ENCODE results near the gene ATRN.

ATRN gene

GRCh38 chr20:3447321-3447720 is 23.5 kb upstream of the ATRN start:
- no peak for TF ChIP-seq FOXM1 (IDR thresholded peaks at IDR 0.05; ENCODE audit: borderline replicate concordance)
- no peak for TF ChIP-seq ELF4 (IDR thresholded peaks at IDR 0.05)
- TF ChIP-seq PKNOX1 (IDR thresholded peaks at IDR 0.05), result no peak
- TF ChIP-seq BHLHE40 (IDR thresholded peaks at IDR 0.05; ENCODE audit: borderline replicate concordance), result no peak
- TF ChIP-seq FOXK2 (IDR thresholded peaks at IDR 0.05), result no peak
- TF ChIP-seq CTBP1 (IDR thresholded peaks at IDR 0.05; ENCODE audit: borderline replicate concordance), result no peak
- no peak for TF ChIP-seq L3MBTL2 (conservative IDR thresholded peaks at IDR 0.05)
- no peak for TF ChIP-seq SP1 (IDR thresholded peaks at IDR 0.05)
- TF ChIP-seq TARDBP (IDR thresholded peaks at IDR 0.05), result no peak
- TF ChIP-seq NFRKB (IDR thresholded peaks at IDR 0.05), result no peak
- no peak for TF ChIP-seq HDGF (IDR thresholded peaks at IDR 0.05; ENCODE audit: borderline replicate concordance)
- no peak for TF ChIP-seq FOXA1 (IDR thresholded peaks at IDR 0.05)
- TF ChIP-seq ZNF384 (IDR thresholded peaks at IDR 0.05), result no peak
- TF ChIP-seq SUZ12 (IDR thresholded peaks at IDR 0.05), result no peak
- POLR2A ChIA-PET, result no interaction called here
- DNase-seq (ENCODE audit: extremely low spot score), result no peak
- CTCF ChIA-PET, result no interaction called here

- POLR2A ChIA-PET, result no interaction called here
- no peak for DNase-seq (ENCODE audit: extremely low spot score)
- CTCF ChIA-PET, result no interaction called here
- TF ChIP-seq SUZ12 (IDR thresholded peaks at IDR 0.05) (no peak), ELF4 (IDR thresholded peaks at IDR 0.05) (no peak), SP1 (IDR thresholded peaks at IDR 0.05) (no peak), FOXM1 (IDR thresholded peaks at IDR 0.05; ENCODE audit: borderline replicate concordance) (no peak), FOXA1 (IDR thresholded peaks at IDR 0.05) (no peak)
These were observed 21.5 kb upstream of the ATRN start for GRCh38 chr20:3449319-3449718.

- POLR2A ChIA-PET, result interaction anchor here (1.2 kb wide), 1 partner anchor 43 kb away, joined by 4 read pairs; no protein-coding TSS in a partner anchor
- CTCF ChIA-PET, result no interaction called here
- no peak for TF ChIP-seq SUZ12 (IDR thresholded peaks at IDR 0.05)
- TF ChIP-seq L3MBTL2 (conservative IDR thresholded peaks at IDR 0.05), result no peak
- no peak for TF ChIP-seq ARNT (IDR thresholded peaks at IDR 0.05)
- TF ChIP-seq ZNF384 (IDR thresholded peaks at IDR 0.05), result no peak
- TF ChIP-seq TARDBP (IDR thresholded peaks at IDR 0.05), result no peak
- TF ChIP-seq ELF4 (IDR thresholded peaks at IDR 0.05), result no peak
- TF ChIP-seq CTBP1 (IDR thresholded peaks at IDR 0.05; ENCODE audit: borderline replicate concordance), result no peak
- TF ChIP-seq SP1 (IDR thresholded peaks at IDR 0.05), result no peak
- no peak for TF ChIP-seq PKNOX1 (IDR thresholded peaks at IDR 0.05)
- no peak for TF ChIP-seq NFRKB (IDR thresholded peaks at IDR 0.05)
- TF ChIP-seq FOXA1 (IDR thresholded peaks at IDR 0.05), result no peak
- DNase-seq (ENCODE audit: extremely low spot score), result no peak
These were observed 18.7 kb upstream of the ATRN start for GRCh38 chr20:3452136-3452535.

- CTCF ChIA-PET, result no interaction called here
- DNase-seq (ENCODE audit: extremely low spot score), result no peak
- no peak for TF ChIP-seq SUZ12 (IDR thresholded peaks at IDR 0.05)
- no peak for TF ChIP-seq FOXK2 (IDR thresholded peaks at IDR 0.05)
- no peak for TF ChIP-seq LEF1 (IDR thresholded peaks at IDR 0.05; ENCODE audit: borderline replicate concordance)
- TF ChIP-seq CTBP1 (IDR thresholded peaks at IDR 0.05; ENCODE audit: borderline replicate concordance), result no peak
- TF ChIP-seq SP1 (IDR thresholded peaks at IDR 0.05), result no peak
- no peak for TF ChIP-seq ARNT (IDR thresholded peaks at IDR 0.05)
- TF ChIP-seq L3MBTL2 (conservative IDR thresholded peaks at IDR 0.05), result no peak
- no peak for TF ChIP-seq ZNF384 (IDR thresholded peaks at IDR 0.05)
- no peak for TF ChIP-seq NFRKB (IDR thresholded peaks at IDR 0.05)
- TF ChIP-seq BHLHE40 (IDR thresholded peaks at IDR 0.05; ENCODE audit: borderline replicate concordance), result no peak
- TF ChIP-seq FOXA1 (IDR thresholded peaks at IDR 0.05), result no peak
- TF ChIP-seq PKNOX1 (IDR thresholded peaks at IDR 0.05), result no peak
- no peak for TF ChIP-seq ELF4 (IDR thresholded peaks at IDR 0.05)
- TF ChIP-seq HDGF (IDR thresholded peaks at IDR 0.05; ENCODE audit: borderline replicate concordance), result no peak
- no peak for TF ChIP-seq TARDBP (IDR thresholded peaks at IDR 0.05)
- no peak for TF ChIP-seq FOXM1 (IDR thresholded peaks at IDR 0.05; ENCODE audit: borderline replicate concordance)
- POLR2A ChIA-PET, result interaction anchor here (1.2 kb wide), 1 partner anchor 43 kb away, joined by 4 read pairs; no protein-coding TSS in a partner anchor
These were observed 18.1 kb upstream of the ATRN start for GRCh38 chr20:3452690-3453089.

GRCh38 chr20:3454831-3455230 is 16.0 kb upstream of the ATRN start:
- DNase-seq (ENCODE audit: extremely low spot score), result no peak
- POLR2A ChIA-PET, result no interaction called here
- TF ChIP-seq ZNF384 (IDR thresholded peaks at IDR 0.05) (no peak), TARDBP (IDR thresholded peaks at IDR 0.05) (no peak), PKNOX1 (IDR thresholded peaks at IDR 0.05) (no peak), L3MBTL2 (conservative IDR thresholded peaks at IDR 0.05) (no peak), CTBP1 (IDR thresholded peaks at IDR 0.05; ENCODE audit: borderline replicate concordance) (no peak), FOXM1 (IDR thresholded peaks at IDR 0.05; ENCODE audit: borderline replicate concordance) (no peak), FOXK2 (IDR thresholded peaks at IDR 0.05) (no peak), SP1 (IDR thresholded peaks at IDR 0.05) (no peak), BHLHE40 (IDR thresholded peaks at IDR 0.05; ENCODE audit: borderline replicate concordance) (no peak), FOXA1 (IDR thresholded peaks at IDR 0.05) (no peak), HDGF (IDR thresholded peaks at IDR 0.05; ENCODE audit: borderline replicate concordance) (no peak), SUZ12 (IDR thresholded peaks at IDR 0.05) (no peak), ARNT (IDR thresholded peaks at IDR 0.05) (no peak), NFRKB (IDR thresholded peaks at IDR 0.05) (no peak), ELF4 (IDR thresholded peaks at IDR 0.05) (no peak), LEF1 (IDR thresholded peaks at IDR 0.05; ENCODE audit: borderline replicate concordance) (no peak)
- CTCF ChIA-PET, result no interaction called here

- POLR2A ChIA-PET, result no interaction called here
- no peak for DNase-seq (ENCODE audit: extremely low spot score)
- CTCF ChIA-PET, result interaction anchor here (0.7 kb wide), 1 partner anchor 928 kb away, joined by 3 read pairs; no protein-coding TSS in a partner anchor
- TF ChIP-seq PKNOX1 (IDR thresholded peaks at IDR 0.05) (peak; percentile 56), FOXM1 (IDR thresholded peaks at IDR 0.05; ENCODE audit: borderline replicate concordance) (no peak)
These were observed 14.2 kb upstream of the ATRN start for GRCh38 chr20:3456648-3457047.
